AML-193 (cell line): ENCODE results near the gene MSH2.
A peak's percentile ranks its signal among the peaks of the same experiment; 100 is the strongest.
"Not testable (repeated sequence)": the region's sequence is repeated elsewhere in the genome, so short reads cannot be mapped to it uniquely, and the experiment has no call there.

Experiments used
- DNase-seq, 2 experiments: peaks; one replicate each; lab custom pipeline; 2025; lab: John Stamatoyannopoulos, UW

MSH2 gene

GRCh38 chr2:47407976-47408375 is 5.0 kb downstream of the MSH2 start:
- DNase-seq = not testable (repeated sequence)

- no peak for DNase-seq
These were observed 11.9 kb downstream of the MSH2 start for GRCh38 chr2:47414682-47415458.

- no peak for DNase-seq
These were observed 17.3 kb downstream of the MSH2 start for GRCh38 chr2:47420214-47420613.

- DNase-seq = not testable (repeated sequence)
These were observed 17.7 kb downstream of the MSH2 start for GRCh38 chr2:47420683-47421082.

- no peak for DNase-seq
These were observed 19.1 kb downstream of the MSH2 start for GRCh38 chr2:47422016-47422415.

GRCh38 chr2:47422560-47422959 is 19.6 kb downstream of the MSH2 start:
- no peak for DNase-seq

- no peak for DNase-seq
These were observed 23.8 kb downstream of the MSH2 start for GRCh38 chr2:47426786-47427185.

GRCh38 chr2:47429795-47430194 is 26.8 kb downstream of the MSH2 start:
- no peak for DNase-seq

- DNase-seq = not testable (repeated sequence)
These were observed 30.1 kb downstream of the MSH2 start for GRCh38 chr2:47433006-47433405.

- not testable (repeated sequence) for DNase-seq
These were observed 30.5 kb downstream of the MSH2 start for GRCh38 chr2:47433445-47433844.

GRCh38 chr2:47437287-47437686 is 34.3 kb downstream of the MSH2 start:
- DNase-seq = no peak

GRCh38 chr2:47438106-47438505 is 35.1 kb downstream of the MSH2 start:
- no peak for DNase-seq

- no peak for DNase-seq
These were observed 35.8 kb downstream of the MSH2 start for GRCh38 chr2:47438783-47439182.

- no peak for DNase-seq
These were observed 48.8 kb downstream of the MSH2 start for GRCh38 chr2:47451790-47452189.

GRCh38 chr2:47452761-47453160 is 49.8 kb downstream of the MSH2 start:
- DNase-seq = no peak

- DNase-seq = not testable (repeated sequence)
These were observed 51.9 kb downstream of the MSH2 start for GRCh38 chr2:47454818-47455217.

GRCh38 chr2:47455411-47455810 is 52.5 kb downstream of the MSH2 start:
- DNase-seq = no peak

GRCh38 chr2:47456851-47457250 is 53.9 kb downstream of the MSH2 start:
- DNase-seq = peak in 1 of 2 experiments; percentile 27

GRCh38 chr2:47457268-47457667 is 54.3 kb downstream of the MSH2 start:
- DNase-seq = no peak

- DNase-seq = no peak
These were observed 56.1 kb downstream of the MSH2 start for GRCh38 chr2:47459021-47459420.

- DNase-seq = no peak
These were observed 57.8 kb downstream of the MSH2 start for GRCh38 chr2:47460766-47461165.

- DNase-seq = no peak
These were observed 68.6 kb downstream of the MSH2 start for GRCh38 chr2:47471429-47472116.

GRCh38 chr2:47479863-47480262 is 76.9 kb downstream of the MSH2 start:
- no peak for DNase-seq

GRCh38 chr2:47483191-47483590 is 80.2 kb downstream of the MSH2 start:
- DNase-seq = no peak
